SK-N-SH (cell line): ENCODE measurements around the gene HERC5. TPM values are rescaled to one million over a fixed set of nuclear protein-coding genes. Genes with fewer than 3 reads are reported as not detected.

ENCODE experiments used
- CTCF ChIA-PET: fragments of 300-600, 350-600 bp; formaldehyde crosslinking; extraction: SDS; loops from one replicate; lab custom pipeline; 2021; lab: Yijun Ruan, JAX
- POLR2A ChIA-PET: fragments of 350-600 bp; sonication (Branson Sonifier 250); formaldehyde crosslinking; extraction: SDS; loops from one replicate; lab custom pipeline; 2020; ENCODE audit warnings: antibody characterized with exemption, inconsistent platforms; lab: Yijun Ruan, JAX
- DNase-seq: peaks from one replicate; pipeline ENCODE4 v3.0.0; 2012
- H2AFZ ChIP-seq: fragments of 200-600 bp; sonication (generic); 2 replicates; pipeline ENCODE4 v1.8.1; 2016; ENCODE audit warnings: antibody characterized with exemption, mild to moderate bottlenecking, low read depth
- H3F3A ChIP-seq: fragments of 200-600 bp; sonication (generic); replicated peaks from 2 replicates; pipeline ENCODE3; 2016; ENCODE audit warnings: antibody characterized with exemption, mild to moderate bottlenecking; ENCODE audit not compliant: insufficient read depth
- H3K27ac ChIP-seq, 2 experiments: fragments of 200-500 bp in 1 of 2; fragments of 200-600 bp in 1 of 2; sonication (Bioruptor generic) in 1 of 2; sonication (generic), shearing (Covaris generic) in 1 of 2; 2 replicates each; pipeline versions ENCODE4 v1.5.1 to v1.6.1; 2014 to 2016; ENCODE audit warnings: low read depth in 2 of 2, inconsistent platforms in 1 of 2, low read length in 1 of 2, mild to moderate bottlenecking in 1 of 2, mixed read lengths in 1 of 2
- H3K27me3 ChIP-seq: fragments of 200-600 bp; sonication (generic), shearing (Covaris generic); 2 replicates; pipeline ENCODE4 v1.6.1; 2016; ENCODE audit warnings: mixed run types; ENCODE audit not compliant: insufficient read depth
- H3K36me3 ChIP-seq, 2 experiments: fragments of 200-500 bp in 1 of 2; fragments of 200-600 bp in 1 of 2; sonication (Bioruptor generic) in 1 of 2; sonication (generic) in 1 of 2; replicated peaks in 1 of 2; 2 replicates each; pipeline versions ENCODE3 to v1.5.1; 2014 to 2016; ENCODE audit warnings: low read length in 1 of 2, mild to moderate bottlenecking in 1 of 2; ENCODE audit not compliant: insufficient read depth in 2 of 2, control insufficient read depth in 1 of 2
- H3K4me1 ChIP-seq, 2 experiments: fragments of 200-500 bp in 1 of 2; fragments of 200-600 bp in 1 of 2; sonication (Bioruptor generic) in 1 of 2; sonication (generic), shearing (Covaris generic) in 1 of 2; 2 replicates each; pipeline versions ENCODE4 v1.5.1 to v1.6.1; 2014 to 2016; ENCODE audit warnings: low read depth in 1 of 2, low read length in 1 of 2, mixed run types in 1 of 2; ENCODE audit not compliant: insufficient read depth in 2 of 2, control insufficient read depth in 1 of 2
- H3K4me2 ChIP-seq: fragments of 200-600 bp; sonication (generic), shearing (Covaris generic); 2 replicates; pipeline ENCODE4 v1.6.1; 2017; ENCODE audit warnings: mixed run types
- H3K4me3 ChIP-seq, 2 experiments: fragments of 200-500 bp in 1 of 2; fragments of 200-600 bp in 1 of 2; sonication (Bioruptor generic) in 1 of 2; sonication (generic), shearing (Covaris generic) in 1 of 2; 2 replicates each; pipeline versions ENCODE4 v1.5.1 to v1.8.1; 2014 to 2016; ENCODE audit warnings: low read depth in 2 of 2, inconsistent platforms in 1 of 2, low read length in 1 of 2, mild to moderate bottlenecking in 1 of 2, mixed read lengths in 1 of 2, moderate library complexity in 1 of 2
- H3K79me2 ChIP-seq: fragments of 200-600 bp; sonication (generic); 2 replicates; pipeline ENCODE4 v1.8.1; 2017; ENCODE audit warnings: mild to moderate bottlenecking; ENCODE audit not compliant: insufficient read depth
- H3K9ac ChIP-seq: fragments of 200-600 bp; sonication (generic); 2 replicates; pipeline ENCODE4 v1.6.1; 2017; ENCODE audit warnings: mixed run types
- H3K9me2 ChIP-seq: fragments of 200-600 bp; sonication (generic); 2 replicates; pipeline ENCODE4 v1.6.1; 2017; ENCODE audit warnings: mixed run types
- H3K9me3 ChIP-seq: fragments of 200-600 bp; sonication (generic); 2 replicates; pipeline ENCODE4 v1.6.1; 2017; ENCODE audit warnings: mixed run types, mild to moderate bottlenecking, moderate library complexity
- H4K20me1 ChIP-seq: fragments of 200-600 bp; sonication (generic); 2 replicates; pipeline ENCODE4 v1.6.1; 2017; ENCODE audit warnings: mild to moderate bottlenecking, mixed run types; ENCODE audit not compliant: insufficient read depth
- FOSL2 ChIP-seq: IDR thresholded peaks from 2 replicates; pipeline ENCODE4 v1.4.0; 2012; ENCODE audit warnings: low read depth, mild to moderate bottlenecking, moderate library complexity, borderline replicate concordance
- MXI1 ChIP-seq: IDR thresholded peaks from 2 replicates; pipeline ENCODE4 v1.6.1; 2012; ENCODE audit warnings: mild to moderate bottlenecking, low read depth, low read length, improper control_type of control experiment
- NFIC ChIP-seq: IDR thresholded peaks from 2 replicates; pipeline ENCODE4 v1.4.0; 2012; ENCODE audit warnings: borderline replicate concordance
- NRF1 ChIP-seq: IDR thresholded peaks from 2 replicates; pipeline ENCODE4 v1.6.1; 2012; ENCODE audit warnings: low read depth, mild to moderate bottlenecking, low read length
- POLR2AphosphoS5 ChIP-seq: IDR thresholded peaks from 2 replicates; pipeline ENCODE4 v1.6.1; 2012; ENCODE audit warnings: low read depth, low read length
- RAD21 ChIP-seq: IDR thresholded peaks from 2 replicates; pipeline ENCODE4 v1.6.1; 2012; ENCODE audit warnings: mild to moderate bottlenecking, low read length
- SMC3 ChIP-seq: IDR thresholded peaks from 2 replicates; pipeline ENCODE4 v1.6.1; 2012; ENCODE audit warnings: low read depth, low read length, improper control_type of control experiment
- TCF12 ChIP-seq: IDR thresholded peaks from 2 replicates; pipeline ENCODE4 v1.4.0; 2012
- YY1 ChIP-seq: IDR thresholded peaks from 2 replicates; pipeline ENCODE4 v1.4.0; 2012; ENCODE audit warnings: low read depth, mild to moderate bottlenecking
- WGBS: methylation state at CpG from one replicate; pipeline ENCODE4 v1.1.6; 2017; ENCODE audit warnings: low lambda C conversion rate; 5-methylcytosine and 5-hydroxymethylcytosine counted together
- polyA plus RNA-seq, 3 experiments: library from polyadenylated mRNA; depleted of rRNA; stranded (reverse); fragments of >200 nt; gene quantifications; 2 replicates each; pipeline ENCODE4 v1.2.3, GENCODE V29; 2012
- TF ChIP-seq, protein P1 (sequence below): IDR thresholded peaks from 2 replicates; pipeline ENCODE4 v1.4.0; 2012; ENCODE audit warnings: low read depth, borderline replicate concordance
- TF ChIP-seq, protein P2 (sequence below): IDR thresholded peaks from 2 replicates; pipeline ENCODE4; 2012
- TF ChIP-seq, protein P3 (sequence below): IDR thresholded peaks from 2 replicates; pipeline ENCODE4 v1.4.0; 2012; ENCODE audit warnings: low read depth
- TF ChIP-seq, protein P4 (sequence below): fragments of 200-600 bp; sonication (generic); IDR thresholded peaks from 2 replicates; pipeline ENCODE4 v1.6.1; 2017; ENCODE audit warnings: antibody characterized with exemption, mild to moderate bottlenecking, moderate library complexity

The HERC5 gene
- polyA plus RNA-seq (2012; rRNA removed), result 0.11 and 0.15 TPM in 2 replicates
- 0.17 and 0.19 TPM in 2 replicates for polyA plus RNA-seq (2012; cell fraction: cytosol; rRNA removed)
- 0.14 TPM in 2 replicates for polyA plus RNA-seq (2012; cell fraction: nucleus; rRNA removed)

DNA sequence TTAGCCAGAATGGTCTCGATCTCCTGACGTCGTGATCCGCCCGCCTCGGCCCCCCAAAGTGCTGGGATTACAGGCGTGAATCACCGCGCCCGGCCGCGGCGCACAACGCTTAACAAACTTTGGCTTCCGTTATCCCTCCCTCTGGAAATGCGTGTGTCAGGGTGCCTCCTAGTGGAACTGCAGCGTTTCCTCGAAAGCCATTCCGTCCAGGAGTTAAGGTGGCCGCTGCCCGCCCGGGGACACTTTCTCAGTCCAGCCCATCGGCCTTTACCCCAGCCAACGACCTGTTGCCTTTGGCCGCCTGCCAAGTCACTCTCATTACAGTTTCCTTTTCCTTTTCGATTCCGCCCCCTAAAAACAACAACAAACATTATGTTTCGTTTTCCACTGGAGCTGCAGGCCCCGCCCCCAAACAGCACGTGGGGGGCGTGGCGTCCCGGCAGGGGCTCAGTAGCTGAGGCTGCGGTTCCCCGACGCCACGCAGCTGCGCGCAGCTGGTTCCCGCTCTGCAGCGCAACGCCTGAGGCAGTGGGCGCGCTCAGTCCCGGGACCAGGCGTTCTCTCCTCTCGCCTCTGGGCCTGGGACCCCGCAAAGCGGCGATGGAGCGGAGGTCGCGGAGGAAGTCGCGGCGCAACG, at the start of gene HERC5:
Gene HERC5 (plus strand): TSS at position 450 of the 637 bp plus-strand sequence. CDS start 151 bp downstream, at position 601.
- peak; percentile 93 for DNase-seq
- ChIA-PET POLR2A (interaction anchor here (0.6 to 1.1 kb wide), 3 partner anchors 11 to 824 kb away, joined by 3 to 4 read pairs (median 3); no protein-coding TSS in a partner anchor), CTCF (interaction anchor here (0.6 to 2.1 kb wide), 25 partner anchors 9 to 245 kb away, joined by 3 to 13 read pairs (median 4); partner anchors contain the start of gene HERC6)
- WGBS, result under 1% methylated on average over 28 of the region's 57 CpGs
- Histone ChIP-seq H3K9me3 (no peaks in the 10 kb centered on the region), H3K9me2 (no peaks in the 10 kb centered on the region), H3K9ac (no peak within 1 kb of the TSS; the same call in 1 of the 2 replicates), H3F3A (peaks cover 3% of the 10 kb centered on the region), H3K27me3 (peaks cover 11% of the 10 kb centered on the region), H3K27ac (no peak within 1 kb of the TSS), H3K79me2 (no peaks in the 10 kb centered on the region), H4K20me1 (no peaks in the 10 kb centered on the region), H3K36me3 (no peaks in the 10 kb centered on the region), H3K4me1 (peaks cover 0 to 5% of the 10 kb centered on the region in 2 experiments; a peak in 1 of 4 replicates), H2AFZ (peak within 1 kb of the TSS; percentile 91), H3K4me3 (peak within 1 kb of the TSS; percentile 58 to 68), H3K4me2 (peak within 1 kb of the TSS; percentile 85)
- TF ChIP-seq MXI1 (peak; percentile 75), SMC3 (peak; percentile 57), FOSL2 (peak; percentile 34; the same call in 1 of the 2 replicates), POLR2AphosphoS5 (no peak), NFIC (peak; percentile 85), TCF12 (0 out of 2 replicates have a peak, but pooled peaks have one; percentile 5), RAD21 (peak; percentile 71), NRF1 (no peak), YY1 (0 out of 2 replicates have a peak, but pooled peaks have one; percentile 30)
- TF ChIP-seq, protein P1, sequence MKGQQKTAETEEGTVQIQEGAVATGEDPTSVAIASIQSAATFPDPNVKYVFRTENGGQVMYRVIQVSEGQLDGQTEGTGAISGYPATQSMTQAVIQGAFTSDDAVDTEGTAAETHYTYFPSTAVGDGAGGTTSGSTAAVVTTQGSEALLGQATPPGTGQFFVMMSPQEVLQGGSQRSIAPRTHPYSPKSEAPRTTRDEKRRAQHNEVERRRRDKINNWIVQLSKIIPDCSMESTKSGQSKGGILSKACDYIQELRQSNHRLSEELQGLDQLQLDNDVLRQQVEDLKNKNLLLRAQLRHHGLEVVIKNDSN, result peak; percentile 84; the same call in 1 of the 2 replicates
- TF ChIP-seq, protein P2, sequence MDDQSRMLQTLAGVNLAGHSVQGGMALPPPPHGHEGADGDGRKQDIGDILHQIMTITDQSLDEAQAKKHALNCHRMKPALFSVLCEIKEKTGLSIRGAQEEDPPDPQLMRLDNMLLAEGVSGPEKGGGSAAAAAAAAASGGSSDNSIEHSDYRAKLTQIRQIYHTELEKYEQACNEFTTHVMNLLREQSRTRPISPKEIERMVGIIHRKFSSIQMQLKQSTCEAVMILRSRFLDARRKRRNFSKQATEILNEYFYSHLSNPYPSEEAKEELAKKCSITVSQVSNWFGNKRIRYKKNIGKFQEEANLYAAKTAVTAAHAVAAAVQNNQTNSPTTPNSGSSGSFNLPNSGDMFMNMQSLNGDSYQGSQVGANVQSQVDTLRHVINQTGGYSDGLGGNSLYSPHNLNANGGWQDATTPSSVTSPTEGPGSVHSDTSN, result no peak
- TF ChIP-seq, protein P3, sequence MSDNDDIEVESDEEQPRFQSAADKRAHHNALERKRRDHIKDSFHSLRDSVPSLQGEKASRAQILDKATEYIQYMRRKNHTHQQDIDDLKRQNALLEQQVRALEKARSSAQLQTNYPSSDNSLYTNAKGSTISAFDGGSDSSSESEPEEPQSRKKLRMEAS, result peak; percentile 92
- TF ChIP-seq, protein P4, sequence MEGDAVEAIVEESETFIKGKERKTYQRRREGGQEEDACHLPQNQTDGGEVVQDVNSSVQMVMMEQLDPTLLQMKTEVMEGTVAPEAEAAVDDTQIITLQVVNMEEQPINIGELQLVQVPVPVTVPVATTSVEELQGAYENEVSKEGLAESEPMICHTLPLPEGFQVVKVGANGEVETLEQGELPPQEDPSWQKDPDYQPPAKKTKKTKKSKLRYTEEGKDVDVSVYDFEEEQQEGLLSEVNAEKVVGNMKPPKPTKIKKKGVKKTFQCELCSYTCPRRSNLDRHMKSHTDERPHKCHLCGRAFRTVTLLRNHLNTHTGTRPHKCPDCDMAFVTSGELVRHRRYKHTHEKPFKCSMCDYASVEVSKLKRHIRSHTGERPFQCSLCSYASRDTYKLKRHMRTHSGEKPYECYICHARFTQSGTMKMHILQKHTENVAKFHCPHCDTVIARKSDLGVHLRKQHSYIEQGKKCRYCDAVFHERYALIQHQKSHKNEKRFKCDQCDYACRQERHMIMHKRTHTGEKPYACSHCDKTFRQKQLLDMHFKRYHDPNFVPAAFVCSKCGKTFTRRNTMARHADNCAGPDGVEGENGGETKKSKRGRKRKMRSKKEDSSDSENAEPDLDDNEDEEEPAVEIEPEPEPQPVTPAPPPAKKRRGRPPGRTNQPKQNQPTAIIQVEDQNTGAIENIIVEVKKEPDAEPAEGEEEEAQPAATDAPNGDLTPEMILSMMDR, result peak; percentile 71
